HCT116 (cell line): Measurements from ENCODE around the gene PRPH. TPM values are rescaled to one million over a fixed set of nuclear protein-coding genes. Genes with fewer than 3 reads are reported as not detected.

Source experiments
- ATAC-seq: fragments of 200-7000 bp; cut with Tn5 transposase; 2 replicates; pipeline ENCODE4 v1.9.1; 2020; ENCODE audit warnings: mild to moderate bottlenecking, moderate library complexity
- BruUV-seq: library from RNA; stranded (reverse); fragments of 400-500 nt; replicated peaks from 2 replicates; lab custom pipeline; 2021; lab: Mats Ljungman, UMichigan
- CTCF ChIA-PET: fragments of 300-600 bp; sonication (Branson Sonifier 250); formaldehyde crosslinking; loops from one replicate; lab custom pipeline; 2021; ENCODE audit warnings: antibody characterized with exemption; lab: Charles Lee
- POLR2A ChIA-PET: fragments of 300-600, 350-600 bp; sonication (Branson Sonifier 250); formaldehyde crosslinking; loops from one replicate; lab custom pipeline; 2021; ENCODE audit warnings: antibody characterized with exemption; lab: Charles Lee
- RAD21 ChIA-PET, 2 experiments: fragments of 300-600 bp; sonication (Branson Sonifier 250); formaldehyde crosslinking; loops; one replicate each; lab custom pipeline; 2023; ENCODE audit warnings: low total read pairs in 2 of 2; ENCODE audit not compliant: uncharacterized antibody in 2 of 2, unreplicated experiment in 2 of 2, low non-redundant PET in 1 of 2; lab: Charles Lee
- DNase-seq: peaks from one replicate; pipeline ENCODE4 v3.0.0-alpha.2; 2010; ENCODE audit warnings: low read depth, low spot score
- H2AFZ ChIP-seq: fragments of 200-600 bp; shearing (Covaris generic), sonication (generic); 2 replicates; pipeline ENCODE4 v1.6.1; 2017; ENCODE audit warnings: low read depth, mixed run types, mixed read lengths, antibody characterized with exemption, low read length; ENCODE audit not compliant: poor library complexity, severe bottlenecking
- H3K27ac ChIP-seq: 2 replicates; pipeline ENCODE4 v1.5.1; 2012; ENCODE audit warnings: low read depth, low read length
- H3K27me3 ChIP-seq: fragments of 200-600 bp; sonication (generic); 2 replicates; pipeline ENCODE4 v1.6.1; 2016; ENCODE audit warnings: mixed run types, low read length, mixed read lengths; ENCODE audit not compliant: insufficient read depth
- H3K36me3 ChIP-seq, 2 experiments: fragments of 200-500 bp in 1 of 2; fragments of 200-600 bp in 1 of 2; sonication (Bioruptor generic) in 1 of 2; sonication (generic) in 1 of 2; 2 replicates each; pipeline versions ENCODE4 v1.5.1 to v1.6.1; 2014 to 2016; ENCODE audit warnings: low read length in 2 of 2, inconsistent platforms in 1 of 2, mixed read lengths in 1 of 2, mixed run types in 1 of 2; ENCODE audit not compliant: insufficient read depth in 2 of 2, control insufficient read depth in 1 of 2
- H3K4me1 ChIP-seq, 2 experiments: fragments of 200-600 bp in 1 of 2; sonication (generic) in 1 of 2; 2 replicates each; pipeline versions ENCODE4 v1.5.1 to v1.6.1; 2012 to 2017; ENCODE audit warnings: low read length in 2 of 2, inconsistent platforms in 1 of 2, mild to moderate bottlenecking in 1 of 2, mixed read lengths in 1 of 2, mixed run types in 1 of 2, moderate library complexity in 1 of 2; ENCODE audit not compliant: insufficient read depth in 2 of 2, control insufficient read depth in 1 of 2
- H3K4me2 ChIP-seq: fragments of 200-600 bp; sonication (generic); 2 replicates; pipeline ENCODE4 v1.6.1; 2017; ENCODE audit warnings: mixed run types, low read length, mixed read lengths
- H3K4me3 ChIP-seq, 2 experiments: fragments of 200-600 bp in 1 of 2; sonication (generic) in 1 of 2; replicated peaks in 1 of 2; 2 replicates each; pipeline ENCODE4 v1.5.1; 2011 to 2016; ENCODE audit warnings: low read length in 2 of 2, control low read depth in 1 of 2, low read depth in 1 of 2, mild to moderate bottlenecking in 1 of 2, mixed read lengths in 1 of 2, mixed run types in 1 of 2
- H3K79me2 ChIP-seq: fragments of 200-600 bp; sonication (generic); 2 replicates; pipeline ENCODE4 v1.6.1; 2017; ENCODE audit warnings: mild to moderate bottlenecking, mixed run types, low read length, moderate library complexity, mixed read lengths; ENCODE audit not compliant: insufficient read depth
- H3K9ac ChIP-seq: fragments of 200-600 bp; sonication (generic); 2 replicates; pipeline ENCODE4 v1.6.1; 2016; ENCODE audit warnings: low read length, mixed read lengths
- H3K9me2 ChIP-seq: fragments of 200-600 bp; sonication (generic), shearing (Covaris generic); 2 replicates; pipeline ENCODE4 v1.6.1; 2017; ENCODE audit warnings: mixed run types, mild to moderate bottlenecking, moderate library complexity; ENCODE audit not compliant: insufficient read depth
- H3K9me3 ChIP-seq, 2 experiments: fragments of 200-500 bp in 1 of 2; fragments of 200-600 bp in 1 of 2; sonication (Bioruptor generic) in 1 of 2; sonication (generic) in 1 of 2; 2 replicates each; pipeline ENCODE4 v1.6.1; 2014 to 2017; ENCODE audit warnings: low read length in 2 of 2, mixed read lengths in 2 of 2, inconsistent platforms in 1 of 2, low read depth in 1 of 2, mild to moderate bottlenecking in 1 of 2, mixed run types in 1 of 2, moderate library complexity in 1 of 2; ENCODE audit not compliant: control insufficient read depth in 1 of 2, insufficient read depth in 1 of 2
- H4K20me1 ChIP-seq: fragments of 200-600 bp; sonication (generic), shearing (Covaris generic); 2 replicates; pipeline ENCODE4 v1.6.1; 2017; ENCODE audit warnings: mixed run types, mild to moderate bottlenecking, moderate library complexity; ENCODE audit not compliant: insufficient read depth
- CEBPB ChIP-seq: IDR thresholded peaks from 2 replicates; pipeline ENCODE4 v1.6.1; 2012; ENCODE audit warnings: low read depth
- EGR1 ChIP-seq: IDR thresholded peaks from 2 replicates; pipeline ENCODE4 v1.6.1; 2012; ENCODE audit warnings: low read depth
- EZH2 ChIP-seq: fragments of 200-600 bp; sonication (generic); IDR thresholded peaks from 2 replicates; pipeline ENCODE4 v1.6.1; 2017; ENCODE audit warnings: antibody characterized with exemption, mixed run types
- FOSL1 ChIP-seq: IDR thresholded peaks from 2 replicates; pipeline ENCODE4 v1.6.1; 2012; ENCODE audit warnings: low read depth
- POLR2A ChIP-seq: IDR thresholded peaks from 2 replicates; pipeline ENCODE4 v1.7.0; 2011; ENCODE audit warnings: borderline replicate concordance; ENCODE audit not compliant: insufficient read depth, insufficient read length; ENCODE audit errors: extremely low read depth
- RAD21 ChIP-seq: IDR thresholded peaks from 2 replicates; pipeline ENCODE4 v1.6.1; 2012; ENCODE audit warnings: low read depth, mild to moderate bottlenecking
- SIN3A ChIP-seq: IDR thresholded peaks from 2 replicates; pipeline ENCODE4 v1.6.1; 2012; ENCODE audit warnings: low read depth
- SP1 ChIP-seq: IDR thresholded peaks from 2 replicates; pipeline ENCODE4 v1.6.1; 2012; ENCODE audit warnings: low read depth
- SRF ChIP-seq: IDR thresholded peaks from 2 replicates; pipeline ENCODE4 v1.6.1; 2012; ENCODE audit warnings: low read depth
- TCF7L2 ChIP-seq: IDR thresholded peaks from 2 replicates; pipeline ENCODE4 v1.7.0; 2011; ENCODE audit warnings: borderline replicate concordance, inconsistent platforms; ENCODE audit not compliant: insufficient read depth, insufficient read length; ENCODE audit errors: extremely low read depth
- YY1 ChIP-seq: IDR thresholded peaks from 2 replicates; pipeline ENCODE4 v1.6.1; 2011; ENCODE audit warnings: low read length, low read depth, moderate library complexity, mild to moderate bottlenecking; ENCODE audit not compliant: insufficient replicate concordance; ENCODE audit errors: extremely low read depth
- ZFX ChIP-seq: fragments of 450-650 bp; IDR thresholded peaks from 2 replicates; pipeline ENCODE4 v1.6.1; 2017
- ZNF274 ChIP-seq: fragments of 200-500 bp; sonication (Bioruptor generic); IDR thresholded peaks from 2 replicates; pipeline ENCODE4 v1.6.1; 2014; ENCODE audit warnings: mild to moderate bottlenecking, low read depth, low read length, inconsistent platforms
- intact Hi-C: fragments of 100-400 bp; cut with micrococcal nuclease; formaldehyde crosslinking; loops from 2 replicates; pipeline ENCODE4 v1.10.0; 2022
- total RNA-seq: library from RNA; stranded (reverse); gene quantifications from one replicate; pipeline ENCODE4 v1.2.1, GENCODE V29; 2021; ENCODE audit not compliant: unreplicated experiment
- TF ChIP-seq, protein P1 (sequence below): IDR thresholded peaks from 2 replicates; pipeline ENCODE4 v1.6.1; 2011; ENCODE audit warnings: mild to moderate bottlenecking, low read length, moderate library complexity; ENCODE audit not compliant: insufficient replicate concordance; ENCODE audit errors: extremely low read depth
- TF ChIP-seq, protein P2 (sequence below): IDR thresholded peaks from 2 replicates; pipeline ENCODE4 v1.6.1; 2012

PRPH gene
- total RNA-seq, 1 experiment from 2014 or later: 6.7 TPM

DNA sequence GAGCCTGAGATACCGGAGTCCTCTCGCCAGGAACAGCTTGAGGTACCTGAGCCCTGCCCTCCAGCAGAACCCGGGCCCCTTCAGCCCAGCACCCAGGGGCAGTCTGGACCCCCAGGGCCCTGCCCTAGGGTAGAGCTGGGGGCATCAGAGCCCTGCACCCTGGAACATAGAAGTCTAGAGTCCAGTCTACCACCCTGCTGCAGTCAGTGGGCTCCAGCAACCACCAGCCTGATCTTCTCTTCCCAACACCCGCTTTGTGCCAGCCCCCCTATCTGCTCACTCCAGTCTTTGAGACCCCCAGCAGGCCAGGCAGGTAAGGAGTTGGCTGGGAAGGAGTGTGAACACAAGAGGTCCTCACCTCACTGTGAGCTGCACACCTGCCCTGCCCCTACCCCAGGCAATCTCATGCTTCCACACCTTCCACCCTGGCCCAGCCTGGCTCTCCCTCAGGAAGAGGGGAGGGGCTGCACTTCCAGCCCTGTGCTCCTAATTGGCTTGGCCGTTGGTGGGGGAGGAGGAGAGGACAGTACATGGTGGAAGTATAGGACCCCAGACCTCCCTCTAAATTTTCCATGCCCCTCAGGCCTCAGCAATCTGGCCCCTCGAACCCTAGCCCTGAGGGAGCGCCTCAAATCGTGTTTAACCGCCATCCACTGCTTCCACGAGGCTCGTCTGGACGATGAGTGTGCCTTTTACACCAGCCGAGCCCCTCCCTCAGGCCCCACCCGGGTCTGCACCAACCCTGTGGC is 35.9 kb downstream of the PRPH start (continued):
- TF ChIP-seq, protein P1, sequence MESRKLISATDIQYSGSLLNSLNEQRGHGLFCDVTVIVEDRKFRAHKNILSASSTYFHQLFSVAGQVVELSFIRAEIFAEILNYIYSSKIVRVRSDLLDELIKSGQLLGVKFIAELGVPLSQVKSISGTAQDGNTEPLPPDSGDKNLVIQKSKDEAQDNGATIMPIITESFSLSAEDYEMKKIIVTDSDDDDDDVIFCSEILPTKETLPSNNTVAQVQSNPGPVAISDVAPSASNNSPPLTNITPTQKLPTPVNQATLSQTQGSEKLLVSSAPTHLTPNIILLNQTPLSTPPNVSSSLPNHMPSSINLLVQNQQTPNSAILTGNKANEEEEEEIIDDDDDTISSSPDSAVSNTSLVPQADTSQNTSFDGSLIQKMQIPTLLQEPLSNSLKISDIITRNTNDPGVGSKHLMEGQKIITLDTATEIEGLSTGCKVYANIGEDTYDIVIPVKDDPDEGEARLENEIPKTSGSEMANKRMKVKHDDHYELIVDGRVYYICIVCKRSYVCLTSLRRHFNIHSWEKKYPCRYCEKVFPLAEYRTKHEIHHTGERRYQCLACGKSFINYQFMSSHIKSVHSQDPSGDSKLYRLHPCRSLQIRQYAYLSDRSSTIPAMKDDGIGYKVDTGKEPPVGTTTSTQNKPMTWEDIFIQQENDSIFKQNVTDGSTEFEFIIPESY: no peak
- no peak for TF ChIP-seq TCF7L2

DNA sequence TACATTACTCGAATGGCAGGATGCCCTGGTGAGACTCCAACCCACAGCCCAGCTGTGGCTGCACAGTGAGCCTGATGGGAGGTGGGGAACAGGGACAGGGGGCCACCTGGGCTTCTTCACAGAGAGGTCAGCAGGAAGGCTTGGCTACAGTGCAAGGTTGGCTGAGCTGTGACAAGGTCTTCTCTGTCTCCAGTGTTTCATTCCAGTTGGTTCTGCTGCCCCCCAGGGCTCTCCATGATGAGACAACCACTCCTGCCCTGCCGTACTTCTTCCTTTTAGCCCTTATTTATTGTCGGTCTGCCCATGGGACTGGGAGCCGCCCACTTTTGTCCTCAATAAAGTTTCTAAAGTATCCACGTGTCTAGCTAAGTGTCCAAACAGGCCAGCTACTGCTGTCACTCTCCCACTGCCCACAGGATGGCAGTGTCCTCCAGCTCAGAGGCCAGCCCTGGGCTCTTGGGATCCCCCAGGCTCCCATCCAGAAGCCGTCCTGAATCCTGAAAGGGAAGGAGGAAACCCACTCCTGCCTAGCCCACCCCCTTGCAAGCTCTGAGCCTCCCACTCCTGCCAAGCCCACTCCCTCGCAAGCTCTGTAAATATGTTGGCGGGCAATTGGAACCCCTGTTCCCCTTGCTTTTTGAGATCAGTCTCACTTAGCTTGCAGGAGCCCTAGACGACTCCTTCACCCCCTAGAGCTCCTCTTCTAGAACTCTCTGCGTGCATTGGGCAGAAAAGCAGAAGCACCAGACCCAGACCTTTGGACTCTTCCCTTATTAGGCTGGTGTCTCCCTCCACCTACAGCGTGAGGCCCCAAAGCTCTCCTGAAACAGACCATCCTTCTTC is 36.7 kb downstream of the PRPH start:
- no peak overlapping the region for H3K9ac ChIP-seq
- POLR2A ChIA-PET: interaction anchor here (0.7 to 1.6 kb wide), 6 partner anchors 9 to 249 kb away, joined by 3 to 22 read pairs (median 4); partner anchors contain the start of genes PRPH and TROAP
- TF ChIP-seq SRF: no peak
- TF ChIP-seq, protein P2, sequence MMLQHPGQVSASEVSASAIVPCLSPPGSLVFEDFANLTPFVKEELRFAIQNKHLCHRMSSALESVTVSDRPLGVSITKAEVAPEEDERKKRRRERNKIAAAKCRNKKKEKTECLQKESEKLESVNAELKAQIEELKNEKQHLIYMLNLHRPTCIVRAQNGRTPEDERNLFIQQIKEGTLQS: no peak
- no peak for TF ChIP-seq SP1
- TF ChIP-seq ZNF274: no peak
- TF ChIP-seq FOSL1: no peak
- TF ChIP-seq, protein P1: no peak
- peak; percentile 86 for TF ChIP-seq RAD21
- TF ChIP-seq YY1: no peak
- no peak for TF ChIP-seq SIN3A
- no peak for TF ChIP-seq EZH2
- no peak for TF ChIP-seq POLR2A
- TF ChIP-seq CEBPB: no peak
- TF ChIP-seq EGR1: no peak
- TF ChIP-seq ZFX: no peak

More for the DNA sequence above, 36.7 kb downstream of the PRPH start:
- H3K79me2 ChIP-seq: no peaks in the 10 kb centered on the region
- H3K9me3 ChIP-seq: no peaks in the 10 kb centered on the region
- CTCF ChIA-PET: interaction anchor here (0.6 to 3.5 kb wide), 25 partner anchors 8 to 410 kb away, joined by 3 to 80 read pairs (median 5); partner anchors contain the start of genes DNAJC22, TMBIM6 and TROAP
- H3K27ac ChIP-seq: peak overlapping the region; percentile 35
- no peaks in the 10 kb centered on the region for H3K9me2 ChIP-seq
- no peak overlapping the region for H3K4me3 ChIP-seq
- peaks cover 10 to 24% of the 10 kb centered on the region in 2 experiments; a peak in 2 of 4 replicates for H3K36me3 ChIP-seq
- ATAC-seq: peak; percentile 84
- no peak overlapping the region for H3K4me2 ChIP-seq
- H2AFZ ChIP-seq: no peak overlapping the region
- H4K20me1 ChIP-seq: no peaks in the 10 kb centered on the region
- RAD21 ChIA-PET: interaction anchor here (0.6 to 1.4 kb wide), 9 partner anchors 9 to 249 kb away, joined by 3 to 9 read pairs (median 5); partner anchors contain the start of gene TROAP (in 1 of the 2)
- H3K4me1 ChIP-seq: peaks cover 4 to 11% of the 10 kb centered on the region in 2 experiments; a peak in 2 of 4 replicates
- H3K27me3 ChIP-seq: no peaks in the 10 kb centered on the region
- no TSS peak for BruUV-seq
- DNase-seq: peak; percentile 43
- intact Hi-C loops: loop anchor here (1.0 kb wide), 1 partner anchor 26 kb away; no protein-coding TSS in a partner anchor
